NCI-H526 (cell line): ENCODE measurements around the gene ARHGAP24.
"Not testable (repeated sequence)": the region's sequence is repeated elsewhere in the genome, so short reads cannot be mapped to it uniquely, and the experiment has no call there.

Experiments used
- DNase-seq, 2 experiments: peaks; one replicate each; lab custom pipeline; 2025; lab: John Stamatoyannopoulos, UW

The ARHGAP24 gene

GRCh38 chr4:85656759-85657505 lies 182.0 kb downstream of the ARHGAP24 start:
- no peak for DNase-seq

- DNase-seq = no peak
Observed at GRCh38 chr4:85658766-85659439, 184.0 kb downstream of the ARHGAP24 start.

GRCh38 chr4:85659610-85660218 lies 184.8 kb downstream of the ARHGAP24 start:
- no peak for DNase-seq

- not testable (repeated sequence) for DNase-seq
Observed at GRCh38 chr4:85666625-85667024, 191.7 kb downstream of the ARHGAP24 start.

GRCh38 chr4:85669204-85669603 lies 194.3 kb downstream of the ARHGAP24 start:
- DNase-seq = no peak

- DNase-seq = no peak
Observed at GRCh38 chr4:85669992-85670548, 195.1 kb downstream of the ARHGAP24 start.

GRCh38 chr4:85671120-85671519 lies 196.2 kb downstream of the ARHGAP24 start:
- DNase-seq = no peak

- DNase-seq = no peak
Observed at GRCh38 chr4:85672116-85672515, 197.2 kb downstream of the ARHGAP24 start.

GRCh38 chr4:85672959-85673358 lies 198.0 kb downstream of the ARHGAP24 start:
- DNase-seq = no peak

GRCh38 chr4:85673540-85673939 lies 198.6 kb downstream of the ARHGAP24 start:
- no peak for DNase-seq

GRCh38 chr4:85675076-85676049 lies 200.4 kb downstream of the ARHGAP24 start:
- no peak for DNase-seq

- DNase-seq = no peak
Observed at GRCh38 chr4:85676050-85676425, 201.1 kb downstream of the ARHGAP24 start.

- peak in 1 of 2 experiments; percentile 14 for DNase-seq
Observed at GRCh38 chr4:85676850-85677590, 202.1 kb downstream of the ARHGAP24 start.

GRCh38 chr4:85681221-85681657 lies 206.3 kb downstream of the ARHGAP24 start:
- no peak for DNase-seq

- no peak for DNase-seq
Observed at GRCh38 chr4:85681921-85682320, 207.0 kb downstream of the ARHGAP24 start.

GRCh38 chr4:85682391-85682790 lies 207.4 kb downstream of the ARHGAP24 start:
- no peak for DNase-seq

- DNase-seq = no peak
Observed at GRCh38 chr4:85684676-85685075, 209.7 kb downstream of the ARHGAP24 start.

- no peak for DNase-seq
Observed at GRCh38 chr4:85686398-85686797, 211.4 kb downstream of the ARHGAP24 start.

- DNase-seq = no peak
Observed at GRCh38 chr4:85688055-85688740, 213.2 kb downstream of the ARHGAP24 start.

GRCh38 chr4:85696661-85697060 lies 221.7 kb downstream of the ARHGAP24 start:
- no peak for DNase-seq
